A549 (cell line): ENCODE data around the gene SLC17A3. TPM values are rescaled to one million over a fixed set of nuclear protein-coding genes. Genes with fewer than 3 reads are reported as not detected.

Experiments used
- ATAC-seq, 2 experiments: fragments of 200-7000 bp in 1 of 2; fragments of >200 bp in 1 of 2; cut with Nextera tagmentation in 1 of 2; cut with Tn5 transposase in 1 of 2; 3 replicates each; pipeline versions ENCODE4 v1.8.0 to v1.9.1; 2018 to 2020; ENCODE audit warnings: mild to moderate bottlenecking in 1 of 2, moderate library complexity in 1 of 2
- CTCF ChIA-PET: fragments of 300-600 bp; sonication (Branson Sonifier 250); formaldehyde crosslinking; extraction: SDS; loops from one replicate; lab custom pipeline; 2021; ENCODE audit warnings: antibody characterized with exemption, inconsistent platforms; lab: Yijun Ruan, JAX
- POLR2A ChIA-PET: fragments of 350-600 bp; formaldehyde crosslinking; extraction: SDS; loops from one replicate; lab custom pipeline; 2021; ENCODE audit warnings: antibody characterized with exemption, inconsistent platforms; lab: Yijun Ruan, JAX
- DNase-seq, 2 experiments: peaks; one replicate each; pipeline versions ENCODE4 v3.0.0 to v3.0.0-alpha.2; 2011 to 2016; ENCODE audit warnings: low read depth in 1 of 2, low spot score in 1 of 2
- FAIRE-seq: peaks from 2 replicates; lab custom pipeline; 2011; peaks lifted over from hg19 to GRCh38; lab: Jason Lieb, UNC
- H3K27ac ChIP-seq, 2 experiments: fragments of >200 bp; sonication (Bioruptor Twin); formaldehyde crosslinking; 3 replicates each; pipeline ENCODE4 v1.5.1; 2016 to 2017
- H3K4me1 ChIP-seq: fragments of >200 bp; sonication (Bioruptor Twin); formaldehyde crosslinking; 3 replicates; pipeline ENCODE4 v1.6.1; 2016
- H3K4me2 ChIP-seq: fragments of >200 bp; sonication (Bioruptor Twin); formaldehyde crosslinking; 3 replicates; pipeline ENCODE4 v1.6.1; 2016
- H3K4me3 ChIP-seq: fragments of >200 bp; sonication (Bioruptor Twin); formaldehyde crosslinking; 3 replicates; pipeline ENCODE4 v1.5.1; 2016
- H3K9me3 ChIP-seq: fragments of >200 bp; sonication (Bioruptor Twin); formaldehyde crosslinking; 3 replicates; pipeline ENCODE4 v1.6.1; 2016
- CEBPB ChIP-seq, 2 experiments: fragments of >200 bp in 1 of 2; sonication (Bioruptor Twin) in 1 of 2; formaldehyde crosslinking in 1 of 2; IDR thresholded peaks; 2 replicates each; pipeline ENCODE4 v1.6.1; 2012 to 2016
- CTCF ChIP-seq: fragments of >200 bp; sonication (Bioruptor Twin); formaldehyde crosslinking; IDR thresholded peaks from 3 replicates; pipeline ENCODE4 v1.5.1; 2016
- ESRRA ChIP-seq: fragments of 150-350 bp; IDR thresholded peaks from 2 replicates; pipeline ENCODE4 v1.6.1; 2014; ENCODE audit warnings: mild to moderate bottlenecking, low read length, borderline replicate concordance
- FOSL2 ChIP-seq, 2 experiments: fragments of 450-650 bp in 1 of 2; fragments of >200 bp in 1 of 2; sonication (Bioruptor Twin) in 1 of 2; formaldehyde crosslinking; IDR thresholded peaks; 2 replicates each; pipeline versions ENCODE4 v1.5.0 to v1.6.1; 2016 to 2020; ENCODE audit warnings: mild to moderate bottlenecking in 1 of 2, moderate library complexity in 1 of 2
- FOXS1 ChIP-seq: fragments of 250-450 bp; sonication (Bioruptor Pico); IDR thresholded peaks from 2 replicates; pipeline ENCODE4 v1.5.0; 2020; ENCODE audit warnings: mild to moderate bottlenecking, moderate library complexity
- HDAC2 ChIP-seq: fragments of 200-600 bp; sonication (generic); IDR thresholded peaks from 2 replicates; pipeline ENCODE4 v1.6.1; 2016
- HEYL ChIP-seq: fragments of 250-450 bp; sonication (Bioruptor Pico); IDR thresholded peaks from 2 replicates; pipeline ENCODE4 v1.8.0; 2021; ENCODE audit warnings: mild to moderate bottlenecking, moderate library complexity
- HOXB13 ChIP-seq: fragments of 250-450 bp; sonication (Bioruptor Pico); IDR thresholded peaks from 2 replicates; pipeline ENCODE4 v1.5.0; 2020; ENCODE audit warnings: low read depth, mild to moderate bottlenecking, moderate library complexity
- HOXB5 ChIP-seq: fragments of 250-450 bp; sonication (Bioruptor Pico); IDR thresholded peaks from 2 replicates; pipeline ENCODE4 v1.5.0; 2020; ENCODE audit warnings: mild to moderate bottlenecking, moderate library complexity
- JUN ChIP-seq, 2 experiments: fragments of >200 bp; sonication (Bioruptor Twin); formaldehyde crosslinking; IDR thresholded peaks; 2 replicates in 1 of 2; 3 replicates in 1 of 2; pipeline ENCODE4 v1.6.1; 2016 to 2017
- KDM1A ChIP-seq: fragments of 200-600 bp; sonication (generic); IDR thresholded peaks from 2 replicates; pipeline ENCODE4 v1.6.1; 2016; ENCODE audit warnings: low read depth, mild to moderate bottlenecking
- KDM5A ChIP-seq: fragments of 200-600 bp; sonication (generic); IDR thresholded peaks from 2 replicates; pipeline ENCODE4 v1.6.1; 2016; ENCODE audit warnings: antibody characterized with exemption, mild to moderate bottlenecking
- MAFK ChIP-seq: fragments of 450-650 bp; IDR thresholded peaks from 2 replicates; pipeline ENCODE4 v1.6.1; 2014; ENCODE audit not compliant: partially characterized antibody
- MYC ChIP-seq: IDR thresholded peaks from 2 replicates; pipeline ENCODE4 v1.6.1; 2012; ENCODE audit warnings: mild to moderate bottlenecking, inconsistent platforms, low read length, improper control_type of control experiment, borderline replicate concordance
- NR3C1 ChIP-seq: fragments of >200 bp; sonication (Bioruptor Twin); formaldehyde crosslinking; IDR thresholded peaks from 3 replicates; pipeline ENCODE4 v1.6.1; 2017
- PHF8 ChIP-seq: fragments of 200-600 bp; sonication (generic); IDR thresholded peaks from 2 replicates; pipeline ENCODE4 v1.6.1; 2016; ENCODE audit warnings: low read depth, mild to moderate bottlenecking, antibody characterized with exemption, moderate library complexity, borderline replicate concordance
- POLR2A ChIP-seq: IDR thresholded peaks from 2 replicates; pipeline ENCODE4 v1.6.1; 2012; ENCODE audit warnings: mild to moderate bottlenecking, low read length
- RAD21 ChIP-seq, 2 experiments: fragments of >200 bp in 1 of 2; sonication (Bioruptor Twin) in 1 of 2; formaldehyde crosslinking in 1 of 2; IDR thresholded peaks in 1 of 2; conservative IDR thresholded peaks in 1 of 2; 2 replicates in 1 of 2; 3 replicates in 1 of 2; pipeline ENCODE4 v1.6.1; 2012 to 2018; ENCODE audit warnings: inconsistent platforms in 1 of 2
- RNF2 ChIP-seq: fragments of 200-600 bp; sonication (generic); IDR thresholded peaks from 2 replicates; pipeline ENCODE4 v1.6.1; 2016; ENCODE audit warnings: low read depth, mild to moderate bottlenecking, antibody characterized with exemption, moderate library complexity, borderline replicate concordance
- SREBF2 ChIP-seq: fragments of 450-650 bp; IDR thresholded peaks from 2 replicates; pipeline ENCODE4 v1.6.1; 2014; ENCODE audit warnings: mild to moderate bottlenecking, moderate library complexity
- TFCP2L1 ChIP-seq: fragments of 250-450 bp; sonication (Bioruptor Pico); IDR thresholded peaks from 2 replicates; pipeline ENCODE4 v1.5.0; 2021; ENCODE audit warnings: mild to moderate bottlenecking
- ZFP36 ChIP-seq: fragments of 450-650 bp; IDR thresholded peaks from 2 replicates; pipeline ENCODE4 v1.6.1; 2014; ENCODE audit warnings: borderline replicate concordance; ENCODE audit not compliant: partially characterized antibody
- ZNF302 ChIP-seq: fragments of 250-450 bp; sonication (Bioruptor Pico); IDR thresholded peaks from 2 replicates; pipeline ENCODE4 v1.9.0; 2021; ENCODE audit warnings: inconsistent platforms, mild to moderate bottlenecking, moderate library complexity
- ZSCAN20 ChIP-seq: fragments of 250-450 bp; sonication (Bioruptor Pico); IDR thresholded peaks from 2 replicates; pipeline ENCODE4 v1.8.0; 2022; ENCODE audit warnings: mild to moderate bottlenecking, moderate library complexity
- WGBS: methylation state at CpG from one replicate; pipeline ENCODE4 v1.1.6; 2017; ENCODE audit errors: missing lambda C conversion rate; 5-methylcytosine and 5-hydroxymethylcytosine counted together
- polyA plus RNA-seq, 4 experiments: library from polyadenylated mRNA; depleted of rRNA in 3 of 4; stranded (reverse); fragments of >200 nt; fragmentation: RNase III in 1 of 4; extraction: RNeasy Plus Mini Kit Qiagen cat#74134 plus additional on column Dnase treatment in 1 of 4; gene quantifications; 2 replicates in 3 of 4; 3 replicates in 1 of 4; pipeline ENCODE4 v1.2.3, GENCODE V29; 2011 to 2017
- TF ChIP-seq, protein P1 (sequence below): fragments of 250-450 bp; sonication (Bioruptor Pico); IDR thresholded peaks from 2 replicates; pipeline ENCODE4 v1.5.0; 2020; ENCODE audit warnings: low read depth, mild to moderate bottlenecking, moderate library complexity
- TF ChIP-seq, protein P2 (sequence below): IDR thresholded peaks from 2 replicates; pipeline ENCODE4 v1.6.1; 2012
- TF ChIP-seq, protein P3 (sequence below): fragments of 200-600 bp; sonication (generic); IDR thresholded peaks from 2 replicates; pipeline ENCODE4 v1.6.1; 2016; ENCODE audit warnings: antibody characterized with exemption, mild to moderate bottlenecking, moderate library complexity
- TF ChIP-seq, protein P4 (sequence below): fragments of 450-650 bp; IDR thresholded peaks from 2 replicates; pipeline ENCODE4 v1.6.1; 2014; ENCODE audit warnings: antibody characterized with exemption

Gene SLC17A3
- polyA plus RNA-seq, 2 of the 4 experiments (the other 2 are of a cell fraction), result 5.3 to 7.5 TPM

- no peak overlapping the region for H3K4me2 ChIP-seq
- no peak overlapping the region for H3K4me3 ChIP-seq
- WGBS, result 59% methylated on average over 4 of the region's 4 CpGs
- ChIA-PET CTCF (no interaction called here), POLR2A (no interaction called here)
- peak; percentile 37 for TF ChIP-seq MAFK
- no peak for TF ChIP-seq FOXS1 (CRISPR knock-in tag)
- FAIRE-seq (no peak), DNase-seq (no peak), ATAC-seq (no peak)
- H3K9me3 ChIP-seq, result no peaks in the 10 kb centered on the region
- no peak overlapping the region; a peak in 2 of 6 replicates for H3K27ac ChIP-seq
- peaks cover 28% of the 10 kb centered on the region for H3K4me1 ChIP-seq
Observed at GRCh38 chr6:25830458-25830857, 43.6 kb downstream of the SLC17A3 start.

- 92% methylated on average over 1 of the region's 1 CpG for WGBS
- no peak overlapping the region for H3K4me3 ChIP-seq
- ATAC-seq (no peak), DNase-seq (no peak), FAIRE-seq (no peak)
- peaks cover 28% of the 10 kb centered on the region for H3K4me1 ChIP-seq
- POLR2A ChIA-PET, result no interaction called here
- TF ChIP-seq PHF8, result no peak
- no peak for TF ChIP-seq RAD21 (conservative IDR thresholded peaks at IDR 0.05 in 1 of 2, IDR thresholded peaks at IDR 0.05 in 1 of 2)
- no peak for TF ChIP-seq CEBPB (IDR thresholded peaks at IDR 0.05)
- no peak for TF ChIP-seq FOSL2 (IDR thresholded peaks at IDR 0.05)
- TF ChIP-seq FOSL2 (CRISPR knock-in tag; IDR thresholded peaks at IDR 0.05), result no peak
- no peak for TF ChIP-seq KDM5A
- TF ChIP-seq ZNF302 (CRISPR knock-in tag), result no peak
- TF ChIP-seq, protein P1, sequence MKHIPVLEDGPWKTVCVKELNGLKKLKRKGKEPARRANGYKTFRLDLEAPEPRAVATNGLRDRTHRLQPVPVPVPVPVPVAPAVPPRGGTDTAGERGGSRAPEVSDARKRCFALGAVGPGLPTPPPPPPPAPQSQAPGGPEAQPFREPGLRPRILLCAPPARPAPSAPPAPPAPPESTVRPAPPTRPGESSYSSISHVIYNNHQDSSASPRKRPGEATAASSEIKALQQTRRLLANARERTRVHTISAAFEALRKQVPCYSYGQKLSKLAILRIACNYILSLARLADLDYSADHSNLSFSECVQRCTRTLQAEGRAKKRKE (CRISPR knock-in tag), result no peak
- TF ChIP-seq, protein P2, sequence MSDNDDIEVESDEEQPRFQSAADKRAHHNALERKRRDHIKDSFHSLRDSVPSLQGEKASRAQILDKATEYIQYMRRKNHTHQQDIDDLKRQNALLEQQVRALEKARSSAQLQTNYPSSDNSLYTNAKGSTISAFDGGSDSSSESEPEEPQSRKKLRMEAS, result no peak
- TF ChIP-seq TFCP2L1 (CRISPR knock-in tag), result no peak
- no peak for TF ChIP-seq RNF2
- no peak for TF ChIP-seq HEYL (CRISPR knock-in tag)
- no peak for TF ChIP-seq HDAC2
- no peak for TF ChIP-seq POLR2A
- no peak for TF ChIP-seq HOXB13
- no peak for TF ChIP-seq ZSCAN20 (CRISPR knock-in tag)
- no peak for TF ChIP-seq CTCF
- no peak for TF ChIP-seq MAFK
- no peak for TF ChIP-seq NR3C1
- TF ChIP-seq, all 56 proteins: peak for 0
- CTCF ChIA-PET, result no interaction called here
- no peak overlapping the region for H3K27ac ChIP-seq
- H3K4me2 ChIP-seq, result no peak overlapping the region
- H3K9me3 ChIP-seq, result no peaks in the 10 kb centered on the region
Observed at GRCh38 chr6:25829375-25829774, 44.7 kb downstream of the SLC17A3 start.

GRCh38 chr6:25821341-25821740, 52.7 kb downstream of the SLC17A3 start:
- Histone ChIP-seq H3K4me2 (no peak overlapping the region), H3K27ac (no peak overlapping the region)
- DNase-seq, result no peak
- TF ChIP-seq KDM1A (no peak), HOXB5 (CRISPR knock-in tag) (no peak), HEYL (CRISPR knock-in tag) (no peak), MYC (no peak), ESRRA (no peak), SREBF2 (no peak), FOXS1 (CRISPR knock-in tag) (no peak), ZFP36 (no peak), JUN (IDR thresholded peaks at IDR 0.05) (no peak), KDM5A (no peak)
- TF ChIP-seq, protein P3, sequence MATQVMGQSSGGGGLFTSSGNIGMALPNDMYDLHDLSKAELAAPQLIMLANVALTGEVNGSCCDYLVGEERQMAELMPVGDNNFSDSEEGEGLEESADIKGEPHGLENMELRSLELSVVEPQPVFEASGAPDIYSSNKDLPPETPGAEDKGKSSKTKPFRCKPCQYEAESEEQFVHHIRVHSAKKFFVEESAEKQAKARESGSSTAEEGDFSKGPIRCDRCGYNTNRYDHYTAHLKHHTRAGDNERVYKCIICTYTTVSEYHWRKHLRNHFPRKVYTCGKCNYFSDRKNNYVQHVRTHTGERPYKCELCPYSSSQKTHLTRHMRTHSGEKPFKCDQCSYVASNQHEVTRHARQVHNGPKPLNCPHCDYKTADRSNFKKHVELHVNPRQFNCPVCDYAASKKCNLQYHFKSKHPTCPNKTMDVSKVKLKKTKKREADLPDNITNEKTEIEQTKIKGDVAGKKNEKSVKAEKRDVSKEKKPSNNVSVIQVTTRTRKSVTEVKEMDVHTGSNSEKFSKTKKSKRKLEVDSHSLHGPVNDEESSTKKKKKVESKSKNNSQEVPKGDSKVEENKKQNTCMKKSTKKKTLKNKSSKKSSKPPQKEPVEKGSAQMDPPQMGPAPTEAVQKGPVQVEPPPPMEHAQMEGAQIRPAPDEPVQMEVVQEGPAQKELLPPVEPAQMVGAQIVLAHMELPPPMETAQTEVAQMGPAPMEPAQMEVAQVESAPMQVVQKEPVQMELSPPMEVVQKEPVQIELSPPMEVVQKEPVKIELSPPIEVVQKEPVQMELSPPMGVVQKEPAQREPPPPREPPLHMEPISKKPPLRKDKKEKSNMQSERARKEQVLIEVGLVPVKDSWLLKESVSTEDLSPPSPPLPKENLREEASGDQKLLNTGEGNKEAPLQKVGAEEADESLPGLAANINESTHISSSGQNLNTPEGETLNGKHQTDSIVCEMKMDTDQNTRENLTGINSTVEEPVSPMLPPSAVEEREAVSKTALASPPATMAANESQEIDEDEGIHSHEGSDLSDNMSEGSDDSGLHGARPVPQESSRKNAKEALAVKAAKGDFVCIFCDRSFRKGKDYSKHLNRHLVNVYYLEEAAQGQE, result no peak
- TF ChIP-seq, protein P1 (CRISPR knock-in tag), result no peak
- TF ChIP-seq, protein P4, sequence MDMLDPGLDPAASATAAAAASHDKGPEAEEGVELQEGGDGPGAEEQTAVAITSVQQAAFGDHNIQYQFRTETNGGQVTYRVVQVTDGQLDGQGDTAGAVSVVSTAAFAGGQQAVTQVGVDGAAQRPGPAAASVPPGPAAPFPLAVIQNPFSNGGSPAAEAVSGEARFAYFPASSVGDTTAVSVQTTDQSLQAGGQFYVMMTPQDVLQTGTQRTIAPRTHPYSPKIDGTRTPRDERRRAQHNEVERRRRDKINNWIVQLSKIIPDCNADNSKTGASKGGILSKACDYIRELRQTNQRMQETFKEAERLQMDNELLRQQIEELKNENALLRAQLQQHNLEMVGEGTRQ, result no peak
- TF ChIP-seq, all 56 proteins: peak for 0
- POLR2A ChIA-PET, result no interaction called here
- no peaks in the 10 kb centered on the region for H3K4me1 ChIP-seq
- no peaks in the 10 kb centered on the region for H3K9me3 ChIP-seq
- CTCF ChIA-PET, result no interaction called here
- FAIRE-seq, result no peak
- no peak overlapping the region for H3K4me3 ChIP-seq
- no peak for ATAC-seq
